RWPE2 (cell line): ENCODE results near the gene PPP6R3.
A peak's percentile ranks its signal among the peaks of the same experiment; 100 is the strongest.
"Not testable (repeated sequence)": the region's sequence is repeated elsewhere in the genome, so short reads cannot be mapped to it uniquely, and the experiment has no call there.

Source experiments
- ATAC-seq: fragments of 200-7000 bp; cut with Tn5 transposase; 3 replicates; pipeline ENCODE4 v1.9.1; 2021; ENCODE audit warnings: low read depth
- DNase-seq: peaks from one replicate; pipeline ENCODE4 v3.0.0-alpha.2; 2020; ENCODE audit warnings: low spot score
- H3K27ac ChIP-seq: fragments of 450-650 bp; 2 replicates; pipeline ENCODE4 v1.5.1; 2017; ENCODE audit warnings: mild to moderate bottlenecking; ENCODE audit not compliant: poor library complexity, severe bottlenecking
- H3K27me3 ChIP-seq: fragments of 250-450 bp; sonication (Bioruptor Pico); 2 replicates; pipeline ENCODE4 v1.5.1; 2021; ENCODE audit warnings: mild to moderate bottlenecking, moderate library complexity; ENCODE audit not compliant: insufficient read depth, poor library complexity, severe bottlenecking
- H3K36me3 ChIP-seq: fragments of 250-450 bp; sonication (Bioruptor Pico); 2 replicates; pipeline ENCODE4 v1.5.1; 2020; ENCODE audit warnings: low read depth, mild to moderate bottlenecking, moderate library complexity
- H3K4me1 ChIP-seq: fragments of 250-450 bp; sonication (Bioruptor Pico); 2 replicates; pipeline ENCODE4 v1.5.1; 2021; ENCODE audit warnings: mild to moderate bottlenecking, moderate library complexity; ENCODE audit not compliant: insufficient read depth, poor library complexity, severe bottlenecking
- H3K4me3 ChIP-seq: fragments of 250-450 bp; sonication (Bioruptor Pico); 2 replicates; pipeline ENCODE4 v1.5.1; 2021; ENCODE audit warnings: mild to moderate bottlenecking, moderate library complexity; ENCODE audit not compliant: severe bottlenecking
- H3K9me3 ChIP-seq: fragments of 250-450 bp; sonication (Bioruptor Pico); 2 replicates; pipeline ENCODE4 v1.5.1; 2021; ENCODE audit warnings: mild to moderate bottlenecking, moderate library complexity; ENCODE audit not compliant: severe bottlenecking
- TF ChIP-seq, protein P1 (sequence below): fragments of 450-650 bp; IDR thresholded peaks from one replicate; pipeline ENCODE4 v1.5.1; 2017; ENCODE audit warnings: mild to moderate bottlenecking, moderate library complexity; ENCODE audit not compliant: poor library complexity, severe bottlenecking

The PPP6R3 gene

DNA sequence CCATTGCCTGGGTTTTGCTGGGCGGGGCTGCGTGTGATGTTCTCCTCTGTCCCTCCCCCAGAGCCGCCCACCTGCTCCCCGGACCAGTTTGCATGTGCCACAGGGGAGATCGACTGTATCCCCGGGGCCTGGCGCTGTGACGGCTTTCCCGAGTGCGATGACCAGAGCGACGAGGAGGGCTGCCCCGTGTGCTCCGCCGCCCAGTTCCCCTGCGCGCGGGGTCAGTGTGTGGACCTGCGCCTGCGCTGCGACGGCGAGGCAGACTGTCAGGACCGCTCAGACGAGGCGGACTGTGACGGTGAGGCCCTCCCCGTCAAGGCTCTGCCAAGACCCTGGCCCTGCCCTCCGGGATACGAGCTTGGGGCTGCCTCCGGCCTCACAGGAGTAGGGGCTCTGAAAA, 27.0 kb upstream of the PPP6R3 start:
- peak; percentile 51 for DNase-seq
- TF ChIP-seq, protein P1, sequence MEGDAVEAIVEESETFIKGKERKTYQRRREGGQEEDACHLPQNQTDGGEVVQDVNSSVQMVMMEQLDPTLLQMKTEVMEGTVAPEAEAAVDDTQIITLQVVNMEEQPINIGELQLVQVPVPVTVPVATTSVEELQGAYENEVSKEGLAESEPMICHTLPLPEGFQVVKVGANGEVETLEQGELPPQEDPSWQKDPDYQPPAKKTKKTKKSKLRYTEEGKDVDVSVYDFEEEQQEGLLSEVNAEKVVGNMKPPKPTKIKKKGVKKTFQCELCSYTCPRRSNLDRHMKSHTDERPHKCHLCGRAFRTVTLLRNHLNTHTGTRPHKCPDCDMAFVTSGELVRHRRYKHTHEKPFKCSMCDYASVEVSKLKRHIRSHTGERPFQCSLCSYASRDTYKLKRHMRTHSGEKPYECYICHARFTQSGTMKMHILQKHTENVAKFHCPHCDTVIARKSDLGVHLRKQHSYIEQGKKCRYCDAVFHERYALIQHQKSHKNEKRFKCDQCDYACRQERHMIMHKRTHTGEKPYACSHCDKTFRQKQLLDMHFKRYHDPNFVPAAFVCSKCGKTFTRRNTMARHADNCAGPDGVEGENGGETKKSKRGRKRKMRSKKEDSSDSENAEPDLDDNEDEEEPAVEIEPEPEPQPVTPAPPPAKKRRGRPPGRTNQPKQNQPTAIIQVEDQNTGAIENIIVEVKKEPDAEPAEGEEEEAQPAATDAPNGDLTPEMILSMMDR = no peak
- Histone ChIP-seq H3K27ac (no peak overlapping the region), H3K9me3 (peaks cover 12% of the 10 kb centered on the region), H3K4me1 (no peaks in the 10 kb centered on the region), H3K4me3 (no peak overlapping the region), H3K27me3 (no peaks in the 10 kb centered on the region), H3K36me3 (peaks cover 45% of the 10 kb centered on the region)
- ATAC-seq = no peak

DNA sequence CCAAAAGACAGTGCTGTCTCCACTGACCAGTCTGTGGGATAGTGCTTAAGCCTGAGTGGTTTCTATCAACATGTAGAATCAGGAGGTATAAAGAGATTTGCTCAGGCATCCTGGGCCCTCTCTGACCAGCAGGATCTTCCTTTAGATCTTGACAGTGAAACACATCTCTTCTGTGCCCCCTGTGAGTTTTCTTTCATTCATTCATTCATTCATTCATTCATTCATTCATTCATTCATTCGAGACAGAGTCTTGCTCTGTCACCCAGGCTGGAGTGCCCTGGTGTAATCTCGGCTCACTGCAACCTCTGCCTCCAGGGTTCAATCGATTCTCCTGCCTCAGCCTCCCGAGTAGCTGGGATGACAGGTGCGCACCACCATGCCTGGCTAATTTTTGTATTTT, 26.4 kb upstream of the PPP6R3 start:
- not testable (repeated sequence) for H3K4me1 ChIP-seq, ATAC-seq, DNase-seq, H3K27me3 ChIP-seq, H3K9me3 ChIP-seq, H3K27ac ChIP-seq, H3K4me3 ChIP-seq
- peaks cover 48% of the 10 kb centered on the region for H3K36me3 ChIP-seq

DNA sequence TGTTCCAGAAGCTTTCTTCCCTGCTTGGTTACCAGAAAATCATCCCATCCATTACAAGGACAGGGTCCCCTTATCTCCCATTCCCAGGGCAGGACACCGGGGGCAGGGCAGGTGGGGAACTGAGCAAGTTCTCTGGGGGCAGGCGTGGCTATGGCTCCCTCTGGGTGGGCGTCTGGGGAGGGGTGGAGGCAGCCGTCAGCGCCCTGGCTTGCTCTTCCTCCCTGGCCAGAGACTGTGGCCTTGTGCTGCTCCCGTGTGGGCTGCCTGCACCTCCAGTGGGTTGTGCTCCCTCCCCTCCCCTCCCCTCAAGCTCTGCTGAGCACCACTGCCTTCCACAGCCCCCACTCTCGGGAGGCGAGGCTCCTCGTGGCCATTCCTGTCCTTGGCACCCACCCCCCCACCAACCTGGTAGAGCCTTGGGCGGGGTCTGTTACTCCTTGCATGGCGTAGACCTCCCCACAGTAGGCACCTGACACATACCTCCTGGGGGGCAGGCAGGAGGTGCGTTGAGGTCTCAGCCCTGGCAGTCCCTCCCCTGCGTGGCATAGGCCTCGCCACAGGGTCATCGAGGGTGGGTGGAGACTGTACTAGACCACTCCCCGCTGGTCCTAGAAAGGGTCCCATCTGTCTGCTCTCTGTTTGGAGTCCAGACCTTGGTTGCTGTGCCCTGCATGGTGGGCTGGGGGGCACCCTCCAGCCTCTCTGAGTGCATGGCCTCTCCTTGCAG, 24.2 kb upstream of the PPP6R3 start:
- TF ChIP-seq, protein P1 = no peak
- Histone ChIP-seq H3K27ac (no peak overlapping the region), H3K4me1 (no peaks in the 10 kb centered on the region), H3K4me3 (no peak overlapping the region), H3K36me3 (peaks cover 48% of the 10 kb centered on the region), H3K27me3 (no peaks in the 10 kb centered on the region), H3K9me3 (no peaks in the 10 kb centered on the region)
- DNase-seq (peak; percentile 45), ATAC-seq (no peak)

DNA sequence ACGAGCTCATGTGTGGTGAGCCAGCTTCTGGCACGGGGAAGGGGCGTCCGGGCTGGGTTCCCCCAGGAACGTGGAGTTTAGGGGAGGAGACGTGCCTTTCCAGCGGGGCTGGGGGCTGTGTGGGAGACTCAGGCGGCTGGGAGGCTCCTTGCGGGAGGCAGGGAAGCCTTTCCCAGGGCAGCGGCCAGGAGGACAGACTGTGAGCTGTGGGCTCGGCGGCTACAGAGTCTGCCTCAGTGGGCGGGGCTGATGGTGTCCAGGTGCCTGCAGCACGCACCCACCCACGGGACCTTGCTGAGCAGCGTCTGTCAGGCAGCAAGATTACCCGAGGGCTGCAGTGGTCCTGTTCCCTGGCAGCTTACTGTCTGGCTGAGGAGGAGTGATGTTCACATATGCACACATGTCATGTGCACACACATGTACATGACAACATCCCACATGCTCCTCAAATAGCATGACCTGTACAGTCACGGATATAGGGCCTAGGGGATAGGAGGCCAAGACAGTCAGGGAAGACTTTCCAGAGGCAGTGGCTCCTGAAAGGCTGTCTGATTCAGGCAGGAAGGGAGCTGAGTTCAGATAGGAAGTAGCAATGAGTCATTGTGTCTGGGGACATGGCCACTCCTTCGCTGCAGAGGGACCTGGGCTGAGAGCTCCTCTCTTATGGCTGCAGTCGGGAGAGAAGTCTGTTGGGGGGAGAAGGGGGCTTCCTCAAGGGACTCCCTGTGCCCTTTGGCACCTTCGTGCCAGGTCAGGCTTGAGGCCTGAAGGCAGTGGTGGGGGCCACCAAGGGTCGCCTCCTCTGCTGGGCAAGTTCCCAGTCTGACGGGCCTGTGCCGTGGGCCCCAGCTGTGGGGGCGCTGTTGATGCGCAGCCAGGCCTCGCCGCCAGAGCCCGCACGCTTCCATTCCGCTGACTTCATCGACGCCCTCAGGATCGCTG, 23.3 kb upstream of the PPP6R3 start:
- Histone ChIP-seq H3K4me3 (no peak overlapping the region), H3K27ac (peak overlapping the region; percentile 18), H3K9me3 (no peaks in the 10 kb centered on the region), H3K4me1 (no peaks in the 10 kb centered on the region), H3K27me3 (no peaks in the 10 kb centered on the region), H3K36me3 (peaks cover 54% of the 10 kb centered on the region)
- DNase-seq (peak; percentile 48), ATAC-seq (peak; percentile 69)
- TF ChIP-seq, protein P1 = no peak

DNA sequence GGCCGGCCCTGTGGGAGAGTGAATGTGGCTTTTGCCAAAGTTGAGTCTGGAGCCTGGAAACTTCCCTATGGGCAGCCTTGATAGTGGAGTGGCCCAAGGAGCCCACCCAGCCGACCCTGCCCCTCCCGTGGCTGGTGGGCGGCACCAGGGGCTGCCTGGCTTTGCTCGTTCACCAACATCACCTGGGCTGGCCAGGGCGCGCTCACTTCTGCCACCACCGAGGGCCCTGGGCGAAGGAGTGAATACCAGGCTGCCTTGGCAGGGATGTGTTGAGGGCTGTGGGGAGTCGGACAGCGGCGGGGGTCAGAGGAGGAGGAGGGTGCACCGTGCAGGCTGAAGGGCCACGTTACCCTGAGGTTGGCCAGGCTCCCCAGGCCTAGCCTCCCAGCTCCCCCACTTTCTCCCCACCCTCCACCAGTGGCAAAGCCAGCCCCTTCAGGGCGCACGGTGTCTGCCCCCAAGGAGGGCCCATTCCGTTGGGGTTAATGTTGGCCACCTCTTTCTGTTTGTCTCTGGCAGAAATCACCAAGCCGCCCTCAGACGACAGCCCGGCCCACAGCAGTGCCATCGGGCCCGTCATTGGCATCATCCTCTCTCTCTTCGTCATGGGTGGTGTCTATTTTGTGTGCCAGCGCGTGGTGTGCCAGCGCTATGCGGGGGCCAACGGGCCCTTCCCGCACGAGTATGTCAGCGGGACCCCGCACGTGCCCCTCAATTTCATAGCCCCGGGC, 22.5 kb upstream of the PPP6R3 start:
- Histone ChIP-seq H3K9me3 (no peaks in the 10 kb centered on the region), H3K36me3 (peaks cover 54% of the 10 kb centered on the region), H3K27ac (no peak overlapping the region), H3K4me3 (no peak overlapping the region), H3K4me1 (no peaks in the 10 kb centered on the region), H3K27me3 (no peaks in the 10 kb centered on the region)
- DNase-seq = peak; percentile 40
- ATAC-seq = no peak
- TF ChIP-seq, protein P1 = no peak
